GM19099 (cell line): Measurements from ENCODE around the gene SIX6.

Source experiments
- POLR2A ChIP-seq: IDR thresholded peaks from 3 replicates; pipeline ENCODE4 v1.6.1; 2011; ENCODE audit warnings: low read depth; ENCODE audit not compliant: insufficient read length; ENCODE audit errors: extremely low read depth

SIX6 gene

DNA sequence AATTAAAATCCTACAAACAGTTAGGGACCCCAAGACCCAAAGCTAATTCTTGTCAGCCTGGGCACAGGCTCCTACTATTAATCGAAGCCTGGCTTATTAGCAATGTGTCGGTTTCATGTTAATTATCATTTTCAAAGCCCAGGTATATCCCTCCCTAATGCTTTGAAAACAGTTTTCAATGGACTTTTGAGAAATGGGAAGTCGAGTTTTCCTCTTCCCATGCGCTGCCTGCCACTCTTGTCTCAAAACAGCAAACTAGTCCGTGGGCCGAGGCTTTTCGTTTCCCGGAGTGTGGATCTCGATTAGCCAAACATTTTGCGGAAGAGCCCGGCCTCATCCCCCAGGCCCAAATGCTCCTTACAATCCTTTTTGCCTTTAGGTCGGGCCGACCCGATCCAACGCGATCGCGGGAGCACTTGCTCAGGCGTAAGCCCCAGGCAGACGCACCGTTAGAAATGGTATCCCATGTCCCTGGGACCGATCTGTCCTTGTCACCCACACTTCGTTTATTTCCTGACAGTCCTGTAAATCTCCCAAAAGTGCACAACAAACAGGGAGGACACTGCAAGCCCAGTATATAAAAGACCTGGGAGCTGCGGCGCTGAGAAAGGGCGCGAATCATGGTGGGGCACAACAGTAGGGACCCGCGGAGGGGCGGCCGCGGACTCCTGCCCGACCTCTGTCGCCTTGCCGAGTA, 1.5 kb downstream of the SIX6 start:
- no peak for TF ChIP-seq POLR2A

DNA sequence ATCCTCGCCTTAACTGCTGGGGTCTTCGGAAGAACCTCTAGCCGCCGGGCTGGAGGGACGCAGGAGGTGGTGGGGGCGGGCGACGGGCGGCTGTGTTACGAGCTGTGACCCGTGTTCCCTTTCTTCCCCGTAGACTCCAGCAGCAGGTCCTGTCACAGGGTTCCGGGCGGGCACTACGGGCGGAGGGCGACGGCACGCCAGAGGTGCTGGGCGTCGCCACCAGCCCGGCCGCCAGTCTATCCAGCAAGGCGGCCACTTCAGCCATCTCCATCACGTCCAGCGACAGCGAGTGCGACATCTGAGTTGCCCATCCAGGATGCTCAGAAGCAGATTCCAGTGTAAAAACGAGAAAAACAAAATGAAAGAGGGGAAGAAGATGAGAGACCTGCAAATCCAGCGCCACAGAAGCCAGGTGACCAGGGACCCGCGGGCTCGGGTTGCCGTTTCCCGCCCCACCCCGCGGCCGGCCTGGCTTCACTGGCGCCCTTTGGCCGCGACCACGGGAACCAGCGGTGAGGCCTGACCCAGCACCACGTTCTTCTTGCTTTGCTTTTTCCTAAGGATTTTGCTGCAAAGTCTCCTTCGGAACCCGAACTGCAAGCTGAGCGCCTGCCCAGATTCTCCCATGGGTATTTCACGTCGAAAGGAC, 2.1 kb downstream of the SIX6 start:
- no peak for TF ChIP-seq POLR2A

DNA sequence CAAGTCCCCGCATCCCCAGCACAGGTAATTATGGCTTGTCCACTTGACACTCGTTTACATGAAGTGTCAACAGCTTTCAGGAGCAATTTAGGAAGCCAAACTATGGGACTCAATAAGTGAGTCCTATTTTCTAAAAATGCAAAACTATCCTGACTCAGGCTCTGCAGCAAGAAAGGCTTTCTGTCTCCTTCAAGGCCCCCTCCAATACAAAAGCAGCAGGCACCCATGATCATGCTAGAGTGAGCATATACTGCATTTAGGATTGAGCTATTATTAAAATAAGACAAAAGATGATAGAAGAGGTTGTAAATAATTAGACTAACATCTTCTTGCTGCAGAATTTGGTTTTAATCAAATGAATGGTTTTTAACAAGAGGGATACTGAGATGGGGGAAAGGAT, 3.2 kb downstream of the SIX6 start:
- TF ChIP-seq POLR2A = no peak

DNA sequence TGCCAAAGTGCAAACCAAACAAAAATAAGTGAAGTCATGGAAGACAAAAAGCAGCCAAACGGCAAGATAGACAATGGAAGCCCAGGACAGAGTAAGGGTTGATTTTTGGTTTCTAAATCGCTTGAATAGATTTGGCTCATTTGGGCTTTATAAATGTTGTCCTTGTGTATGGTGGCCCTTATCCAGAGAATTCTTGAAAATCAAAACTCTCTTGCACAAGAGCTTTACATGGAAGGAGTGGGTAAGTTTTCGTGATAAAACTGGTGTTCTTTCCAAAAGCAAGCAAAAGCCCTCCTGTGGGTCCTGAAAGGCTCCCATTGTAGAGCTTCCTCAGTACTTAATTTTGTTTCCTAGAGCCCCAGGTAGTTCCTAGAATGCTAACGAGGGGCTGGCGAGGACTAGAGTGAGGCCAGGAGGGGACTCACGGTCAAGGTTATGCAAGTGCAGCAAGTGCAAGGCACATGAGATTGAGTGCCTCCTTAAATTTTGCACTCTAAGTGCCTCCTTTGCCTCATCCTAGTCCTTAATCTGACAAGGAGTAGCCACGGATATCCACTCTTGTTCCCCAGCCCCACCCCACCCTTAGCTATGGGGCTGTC, 4.1 kb downstream of the SIX6 start:
- no peak for TF ChIP-seq POLR2A

DNA sequence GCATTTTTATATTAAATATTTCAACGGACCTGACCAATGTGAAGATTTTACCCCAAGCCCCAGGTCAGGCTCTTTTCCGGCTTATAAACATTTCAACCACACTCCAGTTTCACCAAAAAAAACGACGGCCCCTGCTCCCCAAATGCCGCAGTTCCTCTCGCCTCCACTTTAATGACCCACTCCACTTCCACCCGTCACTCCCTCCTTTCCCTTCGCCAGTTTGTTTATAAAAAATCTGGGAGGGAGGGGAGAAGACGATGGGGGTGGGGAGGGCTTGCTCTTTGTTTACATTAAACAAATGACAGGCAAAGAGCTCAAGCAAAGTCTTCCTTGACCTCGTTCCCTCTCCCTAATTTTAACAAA, 5.4 kb downstream of the SIX6 start:
- no peak for TF ChIP-seq POLR2A

DNA sequence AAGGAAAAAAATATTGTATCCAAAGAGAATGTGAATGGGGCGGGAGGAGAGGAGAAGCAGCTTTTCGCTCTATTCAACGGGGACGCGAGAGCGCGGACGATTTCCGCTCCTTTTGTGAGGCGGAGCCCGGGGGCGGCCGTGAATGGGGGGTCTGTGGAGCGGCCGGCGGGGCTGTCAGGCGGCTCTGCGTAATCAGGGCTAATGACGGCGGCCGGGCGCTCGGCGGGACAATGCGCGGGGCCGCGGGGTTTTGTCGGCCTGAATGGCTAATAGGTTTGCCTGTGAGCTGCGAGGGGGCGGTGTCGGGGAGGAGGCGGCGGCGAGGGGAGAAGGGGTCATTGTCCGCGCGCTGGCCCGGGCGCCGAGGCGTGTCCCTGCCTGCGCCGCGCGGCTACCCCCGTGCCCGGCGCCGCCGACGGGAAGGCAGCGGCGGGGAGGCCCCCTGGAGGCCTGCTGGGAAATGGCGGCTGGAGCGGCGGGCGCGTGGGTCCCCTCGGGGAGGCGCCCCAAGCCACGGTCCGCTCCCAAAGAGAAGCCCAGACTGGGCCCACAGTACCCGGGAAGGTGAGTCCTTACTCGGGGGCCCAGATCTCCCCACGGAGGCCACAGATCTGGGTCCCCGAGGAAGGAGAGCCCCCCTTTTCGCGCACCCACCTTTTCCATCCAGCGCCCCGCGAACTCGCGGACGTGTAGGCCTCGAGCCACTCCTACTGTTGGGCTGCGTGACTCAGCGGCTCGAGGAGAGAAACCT, 6.0 kb downstream of the SIX6 start:
- no peak for TF ChIP-seq POLR2A

DNA sequence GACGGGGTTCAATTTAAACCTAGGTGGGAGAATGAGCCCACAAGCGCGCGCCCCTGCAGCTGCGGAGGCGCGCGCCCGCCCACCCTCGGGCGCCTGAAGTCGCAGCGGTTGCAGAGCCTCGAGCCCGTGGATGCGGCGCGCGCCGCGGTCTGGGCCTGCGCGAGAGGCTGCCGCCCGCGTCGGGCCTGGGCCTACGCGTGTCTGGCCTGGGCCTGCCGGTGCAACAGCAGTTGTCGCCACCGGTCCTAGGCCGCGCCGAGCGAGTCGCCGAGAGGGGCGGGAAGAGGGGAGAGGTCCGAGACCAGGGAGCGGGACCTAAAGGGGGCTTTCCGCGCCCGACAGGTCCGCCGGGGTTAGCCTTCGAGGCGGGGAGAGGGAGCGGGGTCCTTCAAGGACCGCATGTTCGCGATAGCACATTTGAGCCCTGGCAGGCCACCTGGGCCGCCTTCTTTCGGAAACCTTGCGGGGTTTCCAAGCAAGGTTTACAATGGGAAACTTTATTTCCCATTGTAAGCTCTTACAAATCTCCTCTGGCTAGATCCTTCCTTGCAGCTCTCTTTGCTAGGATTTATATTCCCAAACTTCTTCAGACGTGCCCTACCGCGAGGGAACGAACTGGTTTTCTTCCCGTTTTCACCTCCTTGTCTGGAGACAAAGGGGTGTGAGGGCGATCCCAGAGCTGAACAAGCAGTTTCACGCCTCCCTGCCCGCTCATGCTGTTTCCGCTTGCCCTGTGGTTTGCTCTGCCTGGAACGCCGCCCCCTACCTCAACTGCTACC, 6.8 kb downstream of the SIX6 start:
- TF ChIP-seq POLR2A = no peak

DNA sequence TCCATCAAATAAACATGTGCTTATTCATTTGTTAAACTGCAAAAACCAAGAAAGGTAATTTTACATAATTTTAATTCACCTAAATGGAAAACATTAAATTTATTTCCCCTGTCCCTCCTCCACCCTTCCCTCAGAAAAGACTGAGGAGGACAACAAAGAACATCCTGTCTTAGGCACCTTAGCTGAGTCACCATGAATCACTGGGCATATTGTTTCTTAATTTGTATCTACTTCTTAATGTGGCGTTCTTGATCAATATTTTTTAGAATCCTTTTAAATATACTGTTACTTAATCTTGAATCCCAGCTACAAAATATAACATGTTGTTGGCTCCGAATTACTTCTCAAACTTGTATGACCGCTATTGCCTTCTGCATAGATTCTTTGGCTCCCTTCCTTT, 23.5 kb downstream of the SIX6 start:
- no peak for TF ChIP-seq POLR2A

DNA sequence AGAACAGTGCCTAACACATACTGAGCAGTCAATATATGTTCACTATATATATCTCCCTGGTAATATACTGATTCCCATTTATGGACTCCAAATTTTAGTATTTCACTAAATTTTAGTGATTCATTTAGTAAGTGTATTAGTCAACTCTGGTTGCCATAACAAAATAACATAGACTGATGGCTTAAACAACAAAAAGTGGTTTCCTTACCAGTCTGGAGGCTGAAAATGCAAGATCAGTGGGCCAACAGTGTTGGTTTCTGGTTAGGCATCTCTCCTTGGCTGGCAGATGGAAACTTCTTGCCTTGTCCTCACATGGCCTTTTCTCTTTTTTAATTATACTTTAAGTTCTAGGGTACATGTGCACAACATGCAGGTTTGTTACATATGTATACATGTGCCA, 28.7 kb downstream of the SIX6 start:
- TF ChIP-seq POLR2A = no peak

DNA sequence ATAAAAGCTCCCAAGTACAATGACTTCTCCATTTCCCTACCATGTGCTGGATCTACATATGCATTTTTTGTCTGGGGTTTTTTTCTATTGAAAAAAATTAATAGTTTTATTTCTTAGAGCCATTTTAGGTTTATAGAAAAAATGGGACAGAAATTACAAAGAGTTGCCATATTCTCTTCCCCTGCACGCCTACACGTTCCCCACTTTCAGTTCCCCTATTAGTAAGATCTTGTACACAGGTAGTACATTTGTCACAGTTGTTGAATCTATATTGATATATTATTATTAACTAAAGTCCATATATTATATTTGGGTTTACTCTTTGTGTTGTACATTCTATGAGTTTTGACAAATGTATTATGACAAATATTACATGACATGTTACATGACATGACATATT, 35.7 kb downstream of the SIX6 start:
- TF ChIP-seq POLR2A = no peak

DNA sequence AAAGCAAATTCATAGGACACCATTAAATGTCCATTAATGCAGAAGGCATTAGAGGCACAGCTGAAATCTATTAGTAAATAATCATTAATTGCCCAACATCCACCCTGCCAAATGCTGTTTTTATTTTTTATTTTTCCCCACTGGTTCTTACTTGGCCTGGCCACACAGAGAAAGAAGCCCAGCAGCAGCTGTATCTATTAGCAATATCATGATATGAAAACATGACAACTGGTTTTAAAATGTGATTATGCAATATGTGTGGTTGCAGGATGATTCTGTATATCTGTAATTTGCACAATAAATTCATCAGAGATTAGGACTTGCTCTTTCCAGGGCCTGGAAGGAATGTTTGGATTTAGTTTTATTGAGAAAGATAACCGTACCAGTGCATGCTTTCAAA, 44.9 kb downstream of the SIX6 start:
- no peak for TF ChIP-seq POLR2A

DNA sequence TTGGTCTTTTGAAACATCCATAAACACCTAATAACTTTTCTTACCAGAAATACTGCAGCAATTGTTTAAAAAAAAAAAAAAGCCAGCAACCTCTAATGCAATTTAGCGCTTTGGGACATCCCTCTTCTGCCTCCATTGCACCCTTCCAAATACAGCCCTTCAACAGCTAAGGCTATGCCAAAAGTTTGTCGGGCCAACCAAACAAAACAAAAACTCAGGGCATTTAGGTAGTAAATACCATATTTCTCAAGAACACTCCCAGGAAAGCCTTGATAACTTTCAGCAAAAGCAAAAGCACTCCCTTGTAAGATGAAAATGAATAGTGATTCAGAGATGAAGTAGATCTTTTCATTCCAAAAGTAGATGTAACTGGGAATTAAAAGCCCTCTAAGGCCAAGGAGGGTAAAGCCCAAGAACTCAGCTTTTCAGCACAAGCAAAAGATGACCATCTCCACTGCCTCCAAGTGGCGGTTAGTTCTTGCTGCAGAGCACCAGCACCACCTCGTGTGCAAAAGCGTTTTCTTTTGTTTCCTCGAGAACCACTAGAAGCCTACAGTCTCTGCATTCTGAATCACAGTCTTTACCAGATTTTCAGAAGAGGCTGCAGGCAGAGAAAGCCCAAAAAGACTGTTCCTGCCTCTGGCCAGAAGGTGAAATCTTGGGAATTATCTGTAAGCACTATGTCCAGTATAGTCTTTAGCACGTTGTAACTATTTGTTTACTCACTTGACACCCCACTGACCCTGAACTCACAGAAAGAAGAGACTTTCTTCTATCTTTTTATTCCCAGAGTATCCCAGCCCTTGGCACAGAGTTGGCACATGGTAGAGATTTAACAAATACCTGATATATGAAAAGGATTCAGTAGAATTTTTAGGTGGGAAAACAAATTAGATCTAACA, 53.1 kb downstream of the SIX6 start:
- no peak for TF ChIP-seq POLR2A
